HUES6 (cell line): ENCODE results near the gene ZSWIM4.

Experiments used
- H3K27ac ChIP-seq: 2 replicates; pipeline ENCODE4 v1.7.0; 2013; ENCODE audit warnings: low read depth, mild to moderate bottlenecking, low read length, inconsistent platforms
- H3K27me3 ChIP-seq: 2 replicates; pipeline ENCODE4 v1.6.1; 2013; ENCODE audit warnings: low read length; ENCODE audit not compliant: control insufficient read depth, insufficient read depth
- H3K36me3 ChIP-seq: 2 replicates; pipeline ENCODE4 v1.6.1; 2013; ENCODE audit warnings: low read length; ENCODE audit not compliant: control insufficient read depth, insufficient read depth
- H3K4me1 ChIP-seq: 2 replicates; pipeline ENCODE4 v1.6.1; 2013; ENCODE audit warnings: low read length; ENCODE audit not compliant: control insufficient read depth, insufficient read depth
- H3K4me3 ChIP-seq: 2 replicates; pipeline ENCODE4 v1.5.1; 2013; ENCODE audit warnings: low read depth, low read length
- H3K9ac ChIP-seq: one replicate; pipeline ENCODE4 v1.6.1; 2013; ENCODE audit warnings: mild to moderate bottlenecking, low read length
- H3K9me3 ChIP-seq: 2 replicates; pipeline ENCODE4 v1.6.1; 2013; ENCODE audit warnings: low read depth, low read length; ENCODE audit not compliant: control insufficient read depth, insufficient read depth

ZSWIM4 gene

DNA sequence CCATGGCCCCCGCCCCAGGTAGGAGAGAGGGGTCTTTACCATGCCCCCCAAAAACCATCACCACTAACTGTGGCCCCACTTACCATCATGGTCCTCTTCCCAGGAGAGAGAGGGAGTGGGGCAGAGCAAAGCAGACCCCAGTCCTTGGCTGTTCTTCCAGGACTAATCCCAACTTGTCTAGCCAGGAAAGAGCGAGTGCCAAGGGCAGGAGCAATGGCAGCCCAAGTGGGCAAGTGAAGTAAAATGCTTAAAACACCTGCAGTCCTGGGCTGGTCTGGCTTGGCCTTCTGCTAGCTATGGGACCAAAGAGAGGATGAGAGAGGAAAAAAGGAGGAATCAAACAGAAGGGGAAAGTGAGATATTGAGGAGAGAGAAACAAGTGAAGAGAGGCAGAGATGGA, 17.9 kb downstream of the ZSWIM4 start:
- no peak overlapping the region for H3K4me3 ChIP-seq
- H3K9me3 ChIP-seq: no peaks in the 10 kb centered on the region
- H3K27me3 ChIP-seq: no peaks in the 10 kb centered on the region
- H3K4me1 ChIP-seq: peaks cover 3% of the 10 kb centered on the region
- H3K9ac ChIP-seq: no peak overlapping the region
- peaks cover 59% of the 10 kb centered on the region for H3K36me3 ChIP-seq
- no peak overlapping the region for H3K27ac ChIP-seq

DNA sequence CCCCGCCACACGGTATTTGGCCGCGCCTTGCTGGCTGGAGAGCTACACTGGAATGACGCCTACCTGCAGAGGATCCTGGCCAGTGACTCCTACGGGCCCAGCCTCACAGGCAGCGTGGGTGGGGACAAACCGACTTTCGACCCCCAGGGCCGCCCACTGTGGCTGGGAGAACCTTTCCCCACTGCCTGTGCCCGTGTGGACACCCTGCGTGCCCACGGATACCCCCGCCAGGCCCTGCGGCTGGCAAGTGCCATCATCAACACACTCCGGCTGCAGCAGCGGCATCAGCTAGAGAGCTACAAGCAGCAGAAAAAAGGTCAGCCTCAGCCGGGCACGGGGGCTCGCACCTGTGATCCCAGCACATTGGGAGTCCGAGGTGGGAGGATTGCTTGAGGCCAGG, 19.3 kb downstream of the ZSWIM4 start:
- H3K9me3 ChIP-seq: no peaks in the 10 kb centered on the region
- no peak overlapping the region for H3K4me3 ChIP-seq
- H3K27me3 ChIP-seq: no peaks in the 10 kb centered on the region
- no peak overlapping the region for H3K27ac ChIP-seq
- peaks cover 3% of the 10 kb centered on the region for H3K4me1 ChIP-seq
- H3K36me3 ChIP-seq: peaks cover 48% of the 10 kb centered on the region
- no peak overlapping the region for H3K9ac ChIP-seq

DNA sequence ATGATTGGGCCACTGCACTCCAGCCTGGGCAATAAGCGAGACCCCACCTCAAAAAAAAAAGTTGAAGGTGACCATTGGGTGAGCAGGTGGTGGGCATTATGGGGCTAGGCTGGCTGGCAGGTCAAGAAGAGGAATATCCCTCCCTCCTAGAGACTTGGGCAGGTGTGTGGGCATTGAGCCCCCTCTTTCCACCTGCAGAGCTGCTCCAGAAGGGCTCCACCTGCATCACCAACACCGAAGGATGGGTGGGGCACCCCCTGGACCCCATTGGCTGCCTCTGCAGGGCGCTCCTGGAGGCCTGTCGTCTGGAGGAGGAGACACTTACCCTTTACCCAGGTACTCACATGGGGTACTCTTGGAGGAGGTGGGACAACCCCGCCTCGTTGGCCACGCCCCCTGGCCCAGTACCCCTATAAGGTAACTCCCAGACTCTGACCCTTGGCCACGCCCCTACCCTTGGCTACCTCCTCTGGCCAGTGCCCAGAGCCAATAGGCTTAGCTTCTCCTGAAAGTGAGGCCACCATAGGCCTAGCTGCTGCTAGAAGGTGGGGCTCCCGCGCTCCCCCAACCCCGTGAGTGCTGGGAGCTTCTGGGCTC, 21.9 kb downstream of the ZSWIM4 start:
- H3K4me1 ChIP-seq: peaks cover 3% of the 10 kb centered on the region
- no peaks in the 10 kb centered on the region for H3K27me3 ChIP-seq
- H3K27ac ChIP-seq: no peak overlapping the region
- H3K36me3 ChIP-seq: peaks cover 51% of the 10 kb centered on the region
- no peaks in the 10 kb centered on the region for H3K9me3 ChIP-seq
- no peak overlapping the region for H3K9ac ChIP-seq
- H3K4me3 ChIP-seq: peak overlapping the region; percentile 63

DNA sequence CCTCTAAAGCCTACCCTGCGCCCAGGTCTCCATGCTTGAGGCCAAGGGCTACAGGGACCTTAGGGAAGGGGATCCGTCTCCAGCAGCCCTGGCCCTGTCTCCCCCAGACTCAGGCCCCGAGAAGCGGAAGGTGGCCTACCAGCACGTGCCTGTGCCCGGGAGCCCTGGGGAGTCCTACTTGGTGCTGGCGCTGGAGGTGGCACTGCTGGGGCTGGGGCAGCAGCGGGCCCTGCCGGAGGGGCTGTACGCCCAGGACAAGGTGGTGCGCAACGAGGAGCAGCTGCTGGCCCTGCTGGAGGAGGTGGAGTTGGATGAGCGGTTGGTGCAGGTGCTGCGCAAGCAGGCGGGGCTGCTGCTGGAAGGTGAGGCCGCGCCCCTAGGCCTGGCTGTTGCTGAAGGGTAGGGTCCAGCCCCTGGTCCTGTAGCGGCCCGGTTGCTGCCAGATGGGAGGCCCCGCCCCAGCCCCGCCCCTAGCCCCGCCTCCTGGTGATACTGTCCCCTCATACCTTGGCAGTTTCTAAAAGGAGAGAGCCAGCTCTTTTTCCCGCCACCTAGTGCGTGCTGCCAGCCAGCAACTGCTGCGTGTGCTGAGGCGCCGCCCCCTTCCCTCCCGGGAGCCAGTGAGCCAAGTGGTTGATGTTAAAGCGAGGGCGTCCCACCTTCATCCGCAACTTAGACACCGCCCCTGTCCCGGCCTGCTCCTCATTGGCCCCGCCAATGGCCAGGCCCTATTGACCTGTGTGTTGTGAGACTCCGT, 22.6 kb downstream of the ZSWIM4 start:
- H3K9ac ChIP-seq: peak overlapping the region; percentile 54
- peak overlapping the region; percentile 63 for H3K4me3 ChIP-seq
- H3K4me1 ChIP-seq: peaks cover 3% of the 10 kb centered on the region
- no peaks in the 10 kb centered on the region for H3K27me3 ChIP-seq
- H3K36me3 ChIP-seq: peaks cover 52% of the 10 kb centered on the region
- H3K27ac ChIP-seq: no peak overlapping the region
- H3K9me3 ChIP-seq: no peaks in the 10 kb centered on the region

DNA sequence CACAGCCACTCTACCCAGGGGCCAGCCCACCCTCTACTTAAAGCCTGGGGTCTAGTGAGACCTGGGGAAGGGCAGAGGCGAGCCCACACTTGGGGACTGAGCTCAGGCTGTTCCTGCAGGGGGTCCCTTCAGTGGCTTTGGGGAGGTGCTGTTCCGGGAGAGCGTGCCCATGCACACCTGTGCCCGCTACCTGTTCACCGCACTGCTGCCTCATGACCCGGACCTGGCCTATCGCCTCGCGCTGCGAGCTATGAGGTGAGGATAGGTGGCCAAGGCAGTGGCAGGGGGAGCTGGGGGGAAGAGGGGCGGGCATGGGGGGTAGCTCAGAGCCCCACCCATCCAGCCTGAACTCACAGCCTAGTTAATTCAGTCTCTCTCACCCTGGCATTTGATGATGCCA, 24.0 kb downstream of the ZSWIM4 start:
- no peaks in the 10 kb centered on the region for H3K27me3 ChIP-seq
- H3K9me3 ChIP-seq: no peaks in the 10 kb centered on the region
- H3K27ac ChIP-seq: no peak overlapping the region
- H3K4me1 ChIP-seq: peaks cover 3% of the 10 kb centered on the region
- H3K4me3 ChIP-seq: no peak overlapping the region
- peaks cover 51% of the 10 kb centered on the region for H3K36me3 ChIP-seq
- no peak overlapping the region for H3K9ac ChIP-seq

DNA sequence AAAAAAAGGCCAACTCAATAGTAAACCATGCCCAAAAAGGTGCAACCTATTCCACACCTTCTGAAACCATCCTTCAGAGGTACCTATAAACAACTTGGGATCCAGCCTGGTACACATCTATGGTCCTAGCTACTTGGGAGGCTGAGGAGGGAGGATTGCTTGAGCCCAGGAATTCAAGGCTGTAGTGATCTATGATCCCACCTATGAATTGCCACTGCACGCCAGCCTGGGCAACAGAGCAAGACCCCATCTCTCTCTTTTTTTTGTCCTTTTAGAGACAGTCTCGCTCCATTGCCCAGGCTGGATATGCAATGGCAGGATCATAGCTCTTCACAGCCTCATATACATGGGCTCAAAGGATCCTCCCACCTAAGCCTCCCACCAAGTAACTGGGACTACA, 26.0 kb downstream of the ZSWIM4 start:
- Histone ChIP-seq H3K27ac (no peak overlapping the region), H3K9ac (no peak overlapping the region), H3K4me1 (peaks cover 8% of the 10 kb centered on the region), H3K4me3 (no peak overlapping the region), H3K9me3 (no peaks in the 10 kb centered on the region), H3K36me3 (peaks cover 47% of the 10 kb centered on the region), H3K27me3 (no peaks in the 10 kb centered on the region)

DNA sequence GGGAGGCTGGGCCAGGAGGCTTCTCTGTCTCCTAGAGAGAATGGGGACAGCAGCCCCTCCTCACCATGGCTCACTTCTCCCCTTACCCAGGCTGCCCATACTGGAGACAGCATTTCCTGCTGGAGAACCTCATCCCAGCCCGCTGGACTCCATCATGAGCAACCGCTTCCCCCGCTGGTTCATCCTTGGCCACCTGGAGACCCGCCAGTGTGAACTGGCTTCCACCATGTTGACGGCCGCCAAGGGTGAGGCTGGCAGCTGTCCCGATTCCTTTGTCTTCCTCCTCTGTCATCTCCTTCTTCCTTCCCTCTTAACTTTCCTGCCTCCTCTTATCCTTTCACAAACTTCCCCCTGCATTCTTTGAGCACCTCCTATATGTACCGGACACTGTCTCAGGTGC, 28.0 kb downstream of the ZSWIM4 start:
- H3K4me3 ChIP-seq: no peak overlapping the region
- no peaks in the 10 kb centered on the region for H3K9me3 ChIP-seq
- peaks cover 7% of the 10 kb centered on the region; the same call in 1 of the 2 replicates for H3K4me1 ChIP-seq
- peaks cover 50% of the 10 kb centered on the region for H3K36me3 ChIP-seq
- no peak overlapping the region for H3K9ac ChIP-seq
- H3K27ac ChIP-seq: no peak overlapping the region
- no peaks in the 10 kb centered on the region for H3K27me3 ChIP-seq

DNA sequence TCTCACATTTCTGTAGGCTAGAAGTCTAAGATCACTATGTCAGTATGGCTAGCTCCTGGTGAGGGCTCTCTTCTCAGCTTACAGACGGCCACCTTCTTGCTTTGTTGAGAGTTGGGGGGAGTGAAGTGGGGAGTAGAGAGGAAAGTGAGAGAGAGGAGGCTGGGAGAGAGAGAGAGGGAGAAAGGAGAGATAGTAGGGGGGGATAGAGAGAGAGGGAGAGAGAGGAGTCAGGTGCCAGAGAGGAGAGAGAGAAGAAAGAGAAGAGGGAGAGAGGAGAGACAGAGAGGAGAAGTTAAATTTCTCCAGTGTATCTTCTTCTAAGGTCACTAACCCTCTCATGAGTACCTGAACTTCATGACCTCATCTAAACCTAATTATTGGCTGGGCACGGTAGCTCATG, 28.7 kb downstream of the ZSWIM4 start:
- no peaks in the 10 kb centered on the region for H3K9me3 ChIP-seq
- H3K4me1 ChIP-seq: peaks cover 7% of the 10 kb centered on the region; the same call in 1 of the 2 replicates
- no peaks in the 10 kb centered on the region for H3K27me3 ChIP-seq
- H3K27ac ChIP-seq: no peak overlapping the region
- peaks cover 56% of the 10 kb centered on the region for H3K36me3 ChIP-seq
- H3K4me3 ChIP-seq: no peak overlapping the region
- no peak overlapping the region for H3K9ac ChIP-seq

DNA sequence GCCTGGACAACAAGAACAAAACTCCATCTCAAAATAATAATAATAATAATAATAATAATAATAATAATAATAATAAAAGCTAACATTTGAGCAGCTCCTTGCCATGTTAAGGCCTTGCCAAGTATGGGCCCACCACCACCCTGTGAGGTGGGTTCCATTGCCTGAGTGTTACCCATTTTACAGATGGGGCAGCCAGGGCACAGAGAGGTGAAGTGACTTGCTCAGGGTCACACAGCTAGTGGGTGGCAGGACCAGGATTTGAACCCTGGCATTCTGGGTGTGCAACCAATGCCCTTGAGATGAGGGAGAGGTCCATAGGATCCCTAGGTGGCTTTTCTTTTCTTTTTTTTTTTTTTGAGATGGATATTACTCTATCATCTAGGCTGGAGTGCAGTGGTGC, 29.5 kb downstream of the ZSWIM4 start:
- Histone ChIP-seq H3K27me3 (no peaks in the 10 kb centered on the region), H3K9ac (no peak overlapping the region), H3K36me3 (peaks cover 59% of the 10 kb centered on the region), H3K9me3 (no peaks in the 10 kb centered on the region), H3K27ac (no peak overlapping the region), H3K4me3 (no peak overlapping the region), H3K4me1 (peaks cover 7% of the 10 kb centered on the region; the same call in 1 of the 2 replicates)

DNA sequence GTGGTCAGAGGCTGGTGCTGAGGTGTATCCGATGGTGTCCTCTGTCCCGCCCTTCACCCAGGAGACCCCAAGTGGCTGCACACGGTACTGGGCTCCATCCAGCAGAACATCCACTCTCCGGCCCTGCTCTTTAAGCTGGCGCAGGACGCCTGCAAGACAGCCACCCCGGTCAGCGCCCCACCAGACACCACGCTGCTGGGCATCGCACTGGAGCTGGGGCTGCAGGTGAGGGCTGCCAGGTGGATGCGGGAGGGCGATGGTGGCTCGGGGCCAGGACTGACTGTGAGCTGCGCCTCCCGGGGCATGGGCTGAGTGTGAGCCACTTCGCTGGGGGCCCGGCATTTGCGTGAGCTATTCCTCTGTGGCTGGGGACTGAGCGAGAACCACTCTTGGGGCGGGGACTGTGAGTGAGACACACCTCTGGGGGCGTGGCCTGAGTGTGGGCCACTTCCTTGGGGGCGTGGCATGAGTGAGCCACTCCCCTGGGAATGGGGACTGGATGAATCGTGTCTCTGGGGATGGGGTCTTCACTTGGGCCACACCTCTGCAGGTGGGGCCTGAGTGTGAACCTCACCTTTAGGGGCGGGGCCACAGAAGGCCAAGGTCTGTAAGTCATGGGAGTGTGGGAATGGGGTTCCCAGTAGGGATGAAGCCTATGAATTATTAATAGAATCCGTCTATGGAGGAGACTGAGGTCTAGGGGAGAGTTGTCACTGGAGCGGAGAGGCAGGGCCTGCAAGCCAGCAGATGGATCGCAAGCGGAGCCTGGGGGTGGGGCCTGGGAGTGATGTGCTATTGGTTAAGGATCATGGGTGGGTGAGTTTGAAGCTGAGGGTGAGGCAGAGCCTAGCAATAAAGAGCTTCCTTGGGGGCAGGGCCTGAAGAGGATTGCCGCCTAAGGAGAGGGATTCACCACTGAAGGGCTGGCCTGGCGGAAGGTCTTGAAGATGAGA, 30.5 kb downstream of the ZSWIM4 start:
- Histone ChIP-seq H3K4me1 (peaks cover 7% of the 10 kb centered on the region; the same call in 1 of the 2 replicates), H3K4me3 (no peak overlapping the region), H3K36me3 (peaks cover 63% of the 10 kb centered on the region), H3K27me3 (no peaks in the 10 kb centered on the region), H3K27ac (no peak overlapping the region), H3K9me3 (no peaks in the 10 kb centered on the region), H3K9ac (no peak overlapping the region)
